ENCODE data around the gene ADGRL1. TPM values are rescaled to one million over a fixed set of nuclear protein-coding genes. Genes with fewer than 3 reads are reported as not detected.

ADGRL1 gene
- total and polyA plus RNA-seq, 9 of the 15 experiments (the other 6 are each of a cell fraction or from before 2014, with no cell fraction given), result 0.14 to 37.0 (median 8.6) TPM

DNA sequence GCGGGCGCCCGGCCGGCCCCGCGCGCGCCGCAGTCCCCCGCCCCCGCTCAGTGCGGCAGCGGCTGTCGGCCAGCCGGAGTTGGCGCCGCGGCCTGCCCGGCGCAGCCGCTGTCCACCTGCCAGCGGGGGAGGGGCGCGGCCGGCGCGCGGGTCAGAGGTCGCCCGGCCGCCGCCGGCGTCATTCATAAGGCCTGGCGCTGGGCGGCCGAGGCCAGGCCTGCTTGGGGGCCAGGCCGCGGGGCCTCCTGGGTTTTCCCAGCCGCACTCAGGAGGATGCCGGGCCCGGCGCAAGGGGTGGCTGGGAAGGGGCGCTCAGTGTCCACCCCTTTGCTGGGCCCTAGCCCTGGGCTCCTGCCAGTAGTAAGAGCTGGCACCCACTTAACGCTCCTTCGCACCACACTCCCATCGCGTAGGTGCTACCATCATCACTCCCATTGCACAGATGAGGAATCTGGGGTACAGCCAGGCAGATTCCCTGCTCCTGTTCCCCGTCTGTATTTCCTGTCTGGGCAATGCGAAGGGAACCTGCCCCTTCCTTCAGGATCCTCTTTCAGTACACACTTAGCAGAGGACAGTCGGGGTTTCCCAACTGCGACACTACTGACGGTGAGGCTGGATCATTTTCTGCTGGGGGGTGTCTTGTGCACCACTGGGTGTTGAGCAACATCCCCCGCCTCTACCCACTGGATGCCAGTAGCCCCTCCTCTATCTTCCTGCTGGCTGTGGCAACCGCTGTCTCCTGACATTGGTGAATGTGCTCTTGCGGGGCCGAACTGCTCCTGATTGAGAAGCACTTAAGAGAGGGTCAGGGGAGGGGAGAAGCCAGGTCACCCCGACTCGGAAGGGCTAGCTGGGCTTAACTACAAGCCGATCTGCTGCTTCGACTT, 87.6 kb downstream of the ADGRL1 start (continued):
- TF ChIP-seq, protein P1, sequence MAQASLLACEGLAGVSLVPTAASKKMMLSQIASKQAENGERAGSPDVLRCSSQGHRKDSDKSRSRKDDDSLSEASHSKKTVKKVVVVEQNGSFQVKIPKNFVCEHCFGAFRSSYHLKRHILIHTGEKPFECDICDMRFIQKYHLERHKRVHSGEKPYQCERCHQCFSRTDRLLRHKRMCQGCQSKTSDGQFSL (CRISPR knock-in tag; IDR thresholded peaks at IDR 0.05), result peak; percentile 76; the same call in 1 of the 2 replicates
- TF ChIP-seq, protein P1 (tag; IDR thresholded peaks at IDR 0.05), result 0 out of 4 replicates have a peak, but pooled peaks of 1 of the 2 experiments have one; percentile 44
- peak; percentile 61; the same call in 1 of the 2 replicates for TF ChIP-seq CEBPG (CRISPR knock-in tag; IDR thresholded peaks at IDR 0.05)
- peak; percentile 50 to 70 for TF ChIP-seq CEBPG (tag; conservative IDR thresholded peaks at IDR 0.05 in 1 of 2, IDR thresholded peaks at IDR 0.05 in 1 of 2)
- TF ChIP-seq POU5F1 (IDR thresholded peaks at IDR 0.05; ENCODE audit: borderline replicate concordance, low read depth, low read length, partially characterized antibody), result no peak
- TF ChIP-seq, protein P2, sequence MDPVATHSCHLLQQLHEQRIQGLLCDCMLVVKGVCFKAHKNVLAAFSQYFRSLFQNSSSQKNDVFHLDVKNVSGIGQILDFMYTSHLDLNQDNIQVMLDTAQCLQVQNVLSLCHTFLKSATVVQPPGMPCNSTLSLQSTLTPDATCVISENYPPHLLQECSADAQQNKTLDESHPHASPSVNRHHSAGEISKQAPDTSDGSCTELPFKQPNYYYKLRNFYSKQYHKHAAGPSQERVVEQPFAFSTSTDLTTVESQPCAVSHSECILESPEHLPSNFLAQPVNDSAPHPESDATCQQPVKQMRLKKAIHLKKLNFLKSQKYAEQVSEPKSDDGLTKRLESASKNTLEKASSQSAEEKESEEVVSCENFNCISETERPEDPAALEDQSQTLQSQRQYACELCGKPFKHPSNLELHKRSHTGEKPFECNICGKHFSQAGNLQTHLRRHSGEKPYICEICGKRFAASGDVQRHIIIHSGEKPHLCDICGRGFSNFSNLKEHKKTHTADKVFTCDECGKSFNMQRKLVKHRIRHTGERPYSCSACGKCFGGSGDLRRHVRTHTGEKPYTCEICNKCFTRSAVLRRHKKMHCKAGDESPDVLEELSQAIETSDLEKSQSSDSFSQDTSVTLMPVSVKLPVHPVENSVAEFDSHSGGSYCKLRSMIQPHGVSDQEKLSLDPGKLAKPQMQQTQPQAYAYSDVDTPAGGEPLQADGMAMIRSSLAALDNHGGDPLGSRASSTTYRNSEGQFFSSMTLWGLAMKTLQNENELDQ (CRISPR knock-in tag; IDR thresholded peaks at IDR 0.05; ENCODE audit: borderline replicate concordance), result no peak
- 0 out of 2 replicates have a peak, but pooled peaks have one; percentile 62 for TF ChIP-seq NR2F6 (CRISPR knock-in tag; IDR thresholded peaks at IDR 0.05)
- 0 out of 2 replicates have a peak, but pooled peaks have one; percentile 30 for TF ChIP-seq SOX6 (IDR thresholded peaks at IDR 0.05)
- TF ChIP-seq, protein P3, sequence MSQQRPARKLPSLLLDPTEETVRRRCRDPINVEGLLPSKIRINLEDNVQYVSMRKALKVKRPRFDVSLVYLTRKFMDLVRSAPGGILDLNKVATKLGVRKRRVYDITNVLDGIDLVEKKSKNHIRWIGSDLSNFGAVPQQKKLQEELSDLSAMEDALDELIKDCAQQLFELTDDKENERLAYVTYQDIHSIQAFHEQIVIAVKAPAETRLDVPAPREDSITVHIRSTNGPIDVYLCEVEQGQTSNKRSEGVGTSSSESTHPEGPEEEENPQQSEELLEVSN (IDR thresholded peaks at IDR 0.05; ENCODE audit: borderline replicate concordance in 1 of 2, extremely low read depth in 1 of 2, insufficient read depth in 1 of 2, insufficient read length in 1 of 2, low read depth in 1 of 2, low read length in 1 of 2, poor library complexity in 1 of 2, severe bottlenecking in 1 of 2), result peak in 1 of 2 experiments; percentile 72
- TF ChIP-seq CXXC5 (CRISPR knock-in tag; IDR thresholded peaks at IDR 0.05), result 0 out of 2 replicates have a peak, but pooled peaks have one; percentile 69
- TF ChIP-seq PHF8 (IDR thresholded peaks at IDR 0.05; ENCODE audit: borderline replicate concordance, low read length), result peak; percentile 58; the same call in 1 of the 2 replicates
- no peak for TF ChIP-seq ZNF696 (CRISPR knock-in tag; conservative IDR thresholded peaks at IDR 0.05)
- no peak for TF ChIP-seq XRCC3 (IDR thresholded peaks at IDR 0.05)
- peak; percentile 81 for TF ChIP-seq POLR2G (IDR thresholded peaks at IDR 0.05; ENCODE audit: low read depth, low read length)
- no peak for TF ChIP-seq ZFP36 (IDR thresholded peaks at IDR 0.05; ENCODE audit: low read depth, low read length, partially characterized antibody)
- TF ChIP-seq ZC3H4 (CRISPR knock-in tag; IDR thresholded peaks at IDR 0.05; ENCODE audit: borderline replicate concordance), result no peak; the same call in 1 of the 2 replicates
- TF ChIP-seq POLR2A (conservative IDR thresholded peaks at IDR 0.05), result peak; percentile 61
- TF ChIP-seq ZNF695 (CRISPR knock-in tag; IDR thresholded peaks at IDR 0.05), result 0 out of 2 replicates have a peak, but pooled peaks have one; percentile 15
- peak; percentile 93 for TF ChIP-seq NR2C2 (CRISPR knock-in tag; IDR thresholded peaks at IDR 0.05)
- peak; percentile 99 for TF ChIP-seq NR2C2 (tag; IDR thresholded peaks at IDR 0.05)
- TF ChIP-seq, protein P4, sequence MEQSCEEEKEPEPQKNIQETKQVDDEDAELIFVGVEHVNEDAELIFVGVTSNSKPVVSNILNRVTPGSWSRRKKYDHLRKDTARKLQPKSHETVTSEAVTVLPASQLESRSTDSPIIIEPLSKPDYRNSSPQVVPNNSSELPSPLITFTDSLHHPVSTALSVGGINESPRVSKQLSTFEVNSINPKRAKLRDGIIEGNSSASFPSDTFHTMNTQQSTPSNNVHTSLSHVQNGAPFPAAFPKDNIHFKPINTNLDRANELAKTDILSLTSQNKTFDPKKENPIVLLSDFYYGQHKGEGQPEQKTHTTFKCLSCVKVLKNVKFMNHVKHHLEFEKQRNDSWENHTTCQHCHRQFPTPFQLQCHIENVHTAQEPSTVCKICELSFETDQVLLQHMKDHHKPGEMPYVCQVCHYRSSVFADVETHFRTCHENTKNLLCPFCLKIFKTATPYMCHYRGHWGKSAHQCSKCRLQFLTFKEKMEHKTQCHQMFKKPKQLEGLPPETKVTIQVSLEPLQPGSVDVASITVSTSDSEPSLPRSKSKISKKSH (CRISPR knock-in tag; IDR thresholded peaks at IDR 0.05), result no peak
